ENCODE data around the gene YEATS2.

DNA sequence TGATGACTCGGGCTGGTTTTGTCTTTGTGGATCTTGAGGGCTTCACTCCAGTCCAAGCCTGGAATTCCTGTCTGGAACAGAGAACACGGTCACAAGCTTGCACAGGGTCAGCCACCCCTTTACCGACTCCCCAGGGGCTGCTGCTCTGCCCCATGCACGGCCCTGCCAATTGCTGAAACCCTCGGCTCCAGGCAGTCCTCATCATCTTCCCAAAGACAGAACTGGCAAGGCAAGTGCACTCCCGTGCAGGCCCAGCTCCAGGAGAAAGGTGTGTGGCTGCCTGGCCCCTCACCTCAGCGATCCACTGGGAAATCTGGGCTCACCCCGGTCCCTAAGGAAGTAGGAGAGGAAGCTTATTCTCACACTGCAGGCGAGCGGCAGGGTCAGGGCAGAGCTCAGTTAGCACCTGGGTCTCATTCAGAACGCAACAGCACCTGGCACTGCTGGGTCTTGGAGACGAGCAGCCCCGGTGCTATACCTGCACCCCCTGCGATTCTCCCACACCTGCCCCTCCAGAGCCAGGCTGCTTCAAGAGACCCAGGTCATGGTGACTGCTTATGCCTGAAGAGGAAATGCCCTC is 120.5 kb downstream of the YEATS2 start:
- TF ChIP-seq, protein P1, sequence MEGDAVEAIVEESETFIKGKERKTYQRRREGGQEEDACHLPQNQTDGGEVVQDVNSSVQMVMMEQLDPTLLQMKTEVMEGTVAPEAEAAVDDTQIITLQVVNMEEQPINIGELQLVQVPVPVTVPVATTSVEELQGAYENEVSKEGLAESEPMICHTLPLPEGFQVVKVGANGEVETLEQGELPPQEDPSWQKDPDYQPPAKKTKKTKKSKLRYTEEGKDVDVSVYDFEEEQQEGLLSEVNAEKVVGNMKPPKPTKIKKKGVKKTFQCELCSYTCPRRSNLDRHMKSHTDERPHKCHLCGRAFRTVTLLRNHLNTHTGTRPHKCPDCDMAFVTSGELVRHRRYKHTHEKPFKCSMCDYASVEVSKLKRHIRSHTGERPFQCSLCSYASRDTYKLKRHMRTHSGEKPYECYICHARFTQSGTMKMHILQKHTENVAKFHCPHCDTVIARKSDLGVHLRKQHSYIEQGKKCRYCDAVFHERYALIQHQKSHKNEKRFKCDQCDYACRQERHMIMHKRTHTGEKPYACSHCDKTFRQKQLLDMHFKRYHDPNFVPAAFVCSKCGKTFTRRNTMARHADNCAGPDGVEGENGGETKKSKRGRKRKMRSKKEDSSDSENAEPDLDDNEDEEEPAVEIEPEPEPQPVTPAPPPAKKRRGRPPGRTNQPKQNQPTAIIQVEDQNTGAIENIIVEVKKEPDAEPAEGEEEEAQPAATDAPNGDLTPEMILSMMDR (IDR thresholded peaks at IDR 0.05; ENCODE audit: poor library complexity, severe bottlenecking) = no peak
- no peak for TF ChIP-seq TAF1 (IDR thresholded peaks at IDR 0.05; ENCODE audit: low read depth)
- no peak for TF ChIP-seq EZH2 (IDR thresholded peaks at IDR 0.05; ENCODE audit: borderline replicate concordance, insufficient read depth, low read length, poor library complexity, severe bottlenecking)
- no peak for TF ChIP-seq RAD21 (conservative IDR thresholded peaks at IDR 0.05)
- no peak for TF ChIP-seq EP300 (conservative IDR thresholded peaks at IDR 0.05; ENCODE audit: poor library complexity, severe bottlenecking)
- TF ChIP-seq SMC3 (conservative IDR thresholded peaks at IDR 0.05; ENCODE audit: poor library complexity) = no peak
- no peak for TF ChIP-seq MXI1 (conservative IDR thresholded peaks at IDR 0.05; ENCODE audit: poor library complexity, severe bottlenecking)
- TF ChIP-seq, protein P2, sequence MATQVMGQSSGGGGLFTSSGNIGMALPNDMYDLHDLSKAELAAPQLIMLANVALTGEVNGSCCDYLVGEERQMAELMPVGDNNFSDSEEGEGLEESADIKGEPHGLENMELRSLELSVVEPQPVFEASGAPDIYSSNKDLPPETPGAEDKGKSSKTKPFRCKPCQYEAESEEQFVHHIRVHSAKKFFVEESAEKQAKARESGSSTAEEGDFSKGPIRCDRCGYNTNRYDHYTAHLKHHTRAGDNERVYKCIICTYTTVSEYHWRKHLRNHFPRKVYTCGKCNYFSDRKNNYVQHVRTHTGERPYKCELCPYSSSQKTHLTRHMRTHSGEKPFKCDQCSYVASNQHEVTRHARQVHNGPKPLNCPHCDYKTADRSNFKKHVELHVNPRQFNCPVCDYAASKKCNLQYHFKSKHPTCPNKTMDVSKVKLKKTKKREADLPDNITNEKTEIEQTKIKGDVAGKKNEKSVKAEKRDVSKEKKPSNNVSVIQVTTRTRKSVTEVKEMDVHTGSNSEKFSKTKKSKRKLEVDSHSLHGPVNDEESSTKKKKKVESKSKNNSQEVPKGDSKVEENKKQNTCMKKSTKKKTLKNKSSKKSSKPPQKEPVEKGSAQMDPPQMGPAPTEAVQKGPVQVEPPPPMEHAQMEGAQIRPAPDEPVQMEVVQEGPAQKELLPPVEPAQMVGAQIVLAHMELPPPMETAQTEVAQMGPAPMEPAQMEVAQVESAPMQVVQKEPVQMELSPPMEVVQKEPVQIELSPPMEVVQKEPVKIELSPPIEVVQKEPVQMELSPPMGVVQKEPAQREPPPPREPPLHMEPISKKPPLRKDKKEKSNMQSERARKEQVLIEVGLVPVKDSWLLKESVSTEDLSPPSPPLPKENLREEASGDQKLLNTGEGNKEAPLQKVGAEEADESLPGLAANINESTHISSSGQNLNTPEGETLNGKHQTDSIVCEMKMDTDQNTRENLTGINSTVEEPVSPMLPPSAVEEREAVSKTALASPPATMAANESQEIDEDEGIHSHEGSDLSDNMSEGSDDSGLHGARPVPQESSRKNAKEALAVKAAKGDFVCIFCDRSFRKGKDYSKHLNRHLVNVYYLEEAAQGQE (IDR thresholded peaks at IDR 0.05; ENCODE audit: borderline replicate concordance) = no peak
- TF ChIP-seq POLR2AphosphoS5 (IDR thresholded peaks at IDR 0.05) = no peak
